Testis (tissue), 3 donors: Measurements from ENCODE around the gene ZIC5. TPM values are rescaled to one million over a fixed set of nuclear protein-coding genes. Genes with fewer than 3 reads are reported as not detected.
A peak's percentile ranks its signal among the peaks of the same experiment; 100 is the strongest.

Source experiments
- DNase-seq: peaks from one replicate; pipeline ENCODE4 v3.0.0-alpha.2; 2019
- H3K27ac ChIP-seq, 2 donors: fragments of 200-600 bp; sonication (generic); one replicate each; pipeline ENCODE4 v1.5.1; 2019
- H3K27me3 ChIP-seq: fragments of 200-600 bp; sonication (generic); one replicate; pipeline ENCODE4 v1.5.1; 2019
- H3K36me3 ChIP-seq: fragments of 200-600 bp; sonication (generic); one replicate; pipeline ENCODE4 v1.5.1; 2017; ENCODE audit warnings: low read depth; ENCODE audit errors: missing control alignments
- H3K4me1 ChIP-seq: fragments of 200-600 bp; sonication (generic); one replicate; pipeline ENCODE4 v1.5.1; 2019
- H3K4me3 ChIP-seq, 2 donors: fragments of 200-600 bp; sonication (generic); one replicate each; pipeline ENCODE4 v1.5.1; 2017 to 2019
- H3K9me3 ChIP-seq: fragments of 200-600 bp; sonication (generic); one replicate; pipeline ENCODE4 v1.5.1; 2017
- POLR2A ChIP-seq: fragments of 450-650 bp; IDR thresholded peaks from one replicate; pipeline ENCODE4 v1.6.1; 2017; ENCODE audit warnings: antibody characterized with exemption, mild to moderate bottlenecking, moderate library complexity
- WGBS, 2 donors: methylation state at CpG; one replicate each; pipeline ENCODE4 v1.1.5; 2018; 5-methylcytosine and 5-hydroxymethylcytosine counted together
- intact Hi-C: fragments of 100-400 bp; cut with DNase I; formaldehyde crosslinking; loops from one replicate; pipeline ENCODE4 v1.15.1; 2023; ENCODE audit warnings: low total_unique reads
- polyA plus RNA-seq: library from polyadenylated mRNA; stranded (reverse); fragments of 350-450 nt; fragmentation: Illumina TruSeq; extraction: RNeasy Lipid Tissue Mini Kit (QIAGEN cat#74804); gene quantifications from one replicate; pipeline ENCODE4 v1.2.3, GENCODE V29; 2014; ENCODE audit warnings: low read depth, low replicate concordance; ENCODE audit not compliant: insufficient read depth
- total RNA-seq, 2 donors: library from RNA; depleted of rRNA; stranded (reverse); fragments of >200 nt; gene quantifications; one replicate each; pipeline ENCODE4 v1.2.3, GENCODE V29; 2016
- TF ChIP-seq, protein P1 (sequence below), 3 experiments: fragments of 450-650 bp in 2 of 3; fragments of 200-600 bp in 1 of 3; sonication (generic) in 1 of 3; IDR thresholded peaks; one replicate each; pipeline ENCODE4 v1.5.1; 2016 to 2019; ENCODE audit warnings: antibody characterized with exemption in 3 of 3, mild to moderate bottlenecking in 2 of 3, moderate library complexity in 1 of 3

ZIC5 gene
- total and polyA plus RNA-seq, 3 donors from 2014 or later: 2.0 to 6.9 (median 3.0) TPM

DNA sequence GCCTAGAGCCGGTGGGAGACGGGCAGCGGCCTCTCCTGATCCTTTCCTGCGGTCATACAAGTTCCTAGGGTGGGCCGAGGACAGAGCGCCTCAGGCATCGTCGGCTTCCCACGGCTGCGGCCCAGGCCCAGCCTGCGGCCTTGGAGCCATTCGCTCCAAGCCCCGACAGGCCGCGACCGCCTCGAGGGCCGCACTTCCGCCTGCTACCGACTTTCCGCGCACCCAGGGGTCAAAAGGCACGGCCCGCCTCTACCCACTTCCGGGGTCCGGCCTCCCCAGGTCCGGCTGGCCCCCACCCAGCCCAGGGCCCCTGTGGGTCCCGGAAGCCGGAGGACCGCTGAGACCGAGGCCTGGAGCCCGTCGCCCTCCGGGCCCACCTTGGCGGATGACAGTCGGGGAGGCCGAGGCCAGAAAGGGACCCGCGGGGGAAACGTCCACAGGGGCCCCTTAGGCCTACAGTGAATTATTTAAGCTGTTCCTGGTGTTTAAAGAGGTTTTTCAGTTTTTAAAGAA is 26.2 kb upstream of the ZIC5 start:
- Histone ChIP-seq H3K4me1 (no peaks in the 10 kb centered on the region), H3K36me3 (no peaks in the 10 kb centered on the region), H3K27me3 (peaks cover 10% of the 10 kb centered on the region), H3K9me3 (no peaks in the 10 kb centered on the region), H3K27ac (peak overlapping the region in 1 of 2 donors; percentile 11), H3K4me3 (peak overlapping the region; percentile 36 to 54)
- WGBS, 2 donors: 32 to 39% methylated on average over 30 to 35 of the region's 40 CpGs
- intact Hi-C loops: no loop called here
- no peak for TF ChIP-seq POLR2A
- TF ChIP-seq, protein P1, sequence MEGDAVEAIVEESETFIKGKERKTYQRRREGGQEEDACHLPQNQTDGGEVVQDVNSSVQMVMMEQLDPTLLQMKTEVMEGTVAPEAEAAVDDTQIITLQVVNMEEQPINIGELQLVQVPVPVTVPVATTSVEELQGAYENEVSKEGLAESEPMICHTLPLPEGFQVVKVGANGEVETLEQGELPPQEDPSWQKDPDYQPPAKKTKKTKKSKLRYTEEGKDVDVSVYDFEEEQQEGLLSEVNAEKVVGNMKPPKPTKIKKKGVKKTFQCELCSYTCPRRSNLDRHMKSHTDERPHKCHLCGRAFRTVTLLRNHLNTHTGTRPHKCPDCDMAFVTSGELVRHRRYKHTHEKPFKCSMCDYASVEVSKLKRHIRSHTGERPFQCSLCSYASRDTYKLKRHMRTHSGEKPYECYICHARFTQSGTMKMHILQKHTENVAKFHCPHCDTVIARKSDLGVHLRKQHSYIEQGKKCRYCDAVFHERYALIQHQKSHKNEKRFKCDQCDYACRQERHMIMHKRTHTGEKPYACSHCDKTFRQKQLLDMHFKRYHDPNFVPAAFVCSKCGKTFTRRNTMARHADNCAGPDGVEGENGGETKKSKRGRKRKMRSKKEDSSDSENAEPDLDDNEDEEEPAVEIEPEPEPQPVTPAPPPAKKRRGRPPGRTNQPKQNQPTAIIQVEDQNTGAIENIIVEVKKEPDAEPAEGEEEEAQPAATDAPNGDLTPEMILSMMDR (IDR thresholded peaks at IDR 0.05): no peak
- peak; percentile 57 for DNase-seq

DNA sequence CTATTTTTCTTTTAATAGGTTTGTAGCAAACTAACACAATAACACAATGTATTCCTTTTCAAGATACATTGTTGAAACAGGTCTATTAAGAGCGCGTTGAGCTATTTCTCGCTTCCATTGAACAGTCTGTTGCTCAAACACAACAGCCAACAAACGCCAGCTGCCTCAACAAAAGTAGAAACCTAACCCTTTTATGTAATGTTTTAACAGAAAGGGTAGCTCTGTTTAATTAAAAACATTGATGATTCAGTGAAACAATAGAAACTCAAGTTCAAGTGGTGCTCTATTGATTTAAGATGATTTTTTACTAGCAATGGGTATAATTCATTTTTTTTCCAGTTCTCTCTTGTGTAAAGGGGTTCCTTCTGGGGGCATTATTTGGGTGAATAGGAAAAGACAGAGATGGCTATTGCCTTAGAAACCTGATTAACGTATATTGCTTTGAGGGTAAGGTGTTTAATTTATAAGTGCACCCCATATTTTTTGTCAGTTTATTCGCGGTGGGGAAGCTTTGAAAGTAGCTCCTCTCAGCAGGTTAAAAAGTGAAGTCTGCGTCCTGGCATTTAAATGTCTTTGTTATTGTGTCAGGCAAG is 24.9 kb upstream of the ZIC5 start:
- Histone ChIP-seq H3K36me3 (no peaks in the 10 kb centered on the region), H3K27ac (no peak overlapping the region), H3K27me3 (peaks cover 10% of the 10 kb centered on the region), H3K4me1 (no peaks in the 10 kb centered on the region), H3K4me3 (peak overlapping the region in 1 of 2 donors; percentile 54), H3K9me3 (no peaks in the 10 kb centered on the region)
- TF ChIP-seq, protein P1 (IDR thresholded peaks at IDR 0.05): no peak
- no peak for TF ChIP-seq POLR2A
- DNase-seq: no peak
- intact Hi-C loops: no loop called here
- WGBS, 2 donors: 18 to 20% methylated on average over 8 of the region's 8 CpGs

DNA sequence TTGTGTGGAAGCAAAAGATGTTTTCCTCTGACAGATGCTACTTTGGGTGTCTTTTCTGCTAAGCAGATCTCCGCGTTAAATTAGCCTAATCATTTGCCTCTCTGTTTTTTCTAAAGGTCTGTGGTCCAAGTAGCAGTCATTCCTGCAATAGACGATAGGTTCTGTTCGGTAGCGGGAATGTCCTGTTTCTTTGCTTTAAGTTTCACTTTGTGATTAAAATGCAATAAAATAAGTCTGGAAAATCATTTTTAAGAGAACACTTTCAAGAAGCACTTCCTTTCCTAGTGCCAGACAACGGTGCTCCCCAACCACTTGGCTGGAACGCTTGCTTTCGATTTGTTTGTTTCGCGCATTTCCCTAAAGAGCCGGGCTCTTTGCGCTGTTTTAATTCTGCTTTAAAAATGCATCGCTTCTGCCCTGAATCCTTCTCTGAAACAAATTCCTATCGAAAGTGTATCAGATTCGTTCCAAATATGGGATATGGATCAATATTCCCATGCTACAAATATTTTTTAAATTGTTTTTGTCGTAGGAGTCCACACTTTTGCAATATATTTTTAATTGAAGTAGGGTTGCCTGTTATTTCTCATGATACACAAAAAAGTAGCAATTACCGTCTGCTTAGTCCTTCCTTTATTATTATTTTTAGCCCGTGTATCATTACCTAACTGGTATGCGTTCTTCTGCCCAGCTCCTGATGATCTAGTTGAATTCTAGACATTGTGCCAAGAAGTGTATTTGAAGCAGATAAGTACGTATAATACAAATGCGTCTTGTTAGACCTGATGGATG is 24.2 kb upstream of the ZIC5 start:
- WGBS, 2 donors: 11 to 15% methylated on average over 21 of the region's 21 CpGs
- H3K4me3 ChIP-seq: no peak overlapping the region
- no peak for DNase-seq
- no peaks in the 10 kb centered on the region for H3K4me1 ChIP-seq
- no peaks in the 10 kb centered on the region for H3K36me3 ChIP-seq
- no peak overlapping the region for H3K27ac ChIP-seq
- TF ChIP-seq, protein P1 (IDR thresholded peaks at IDR 0.05): no peak
- TF ChIP-seq POLR2A: no peak
- H3K9me3 ChIP-seq: no peaks in the 10 kb centered on the region
- peaks cover 10% of the 10 kb centered on the region for H3K27me3 ChIP-seq
- intact Hi-C loops: no loop called here

DNA sequence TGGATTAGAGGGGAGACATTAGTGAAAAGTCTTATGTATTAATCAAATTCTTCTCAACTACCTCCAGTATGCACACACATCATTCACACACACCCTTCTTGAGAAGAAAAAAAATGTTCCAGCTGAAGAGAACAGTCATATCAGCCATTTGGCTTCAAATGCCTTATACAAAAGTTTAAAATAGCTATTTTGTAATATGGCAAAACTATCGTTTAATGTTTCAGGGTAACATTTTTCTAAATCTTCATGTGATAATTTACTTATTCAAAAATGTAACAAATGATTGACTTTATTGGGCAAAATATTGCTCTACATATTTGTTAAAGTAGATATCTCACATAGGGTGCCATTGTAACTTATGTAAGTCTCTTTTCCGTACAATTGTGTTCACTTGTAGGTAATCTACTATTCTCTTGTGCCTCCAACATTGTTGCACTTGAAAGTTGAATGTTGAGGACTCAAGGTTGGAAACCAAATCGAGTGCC is 23.6 kb upstream of the ZIC5 start:
- Histone ChIP-seq H3K27ac (no peak overlapping the region), H3K9me3 (no peaks in the 10 kb centered on the region), H3K36me3 (no peaks in the 10 kb centered on the region), H3K4me3 (no peak overlapping the region), H3K4me1 (no peaks in the 10 kb centered on the region), H3K27me3 (peaks cover 10% of the 10 kb centered on the region)
- intact Hi-C loops: no loop called here
- TF ChIP-seq, protein P1 (IDR thresholded peaks at IDR 0.05): no peak
- TF ChIP-seq POLR2A: no peak
- DNase-seq: no peak
- WGBS, 2 donors: 21 to 30% methylated on average over 3 of the region's 3 CpGs
